ENCODE results near the gene MAP3K19.
"Not testable (repeated sequence)": the region's sequence is repeated elsewhere in the genome, so short reads cannot be mapped to it uniquely, and the experiment has no call there.

MAP3K19 gene

DNA sequence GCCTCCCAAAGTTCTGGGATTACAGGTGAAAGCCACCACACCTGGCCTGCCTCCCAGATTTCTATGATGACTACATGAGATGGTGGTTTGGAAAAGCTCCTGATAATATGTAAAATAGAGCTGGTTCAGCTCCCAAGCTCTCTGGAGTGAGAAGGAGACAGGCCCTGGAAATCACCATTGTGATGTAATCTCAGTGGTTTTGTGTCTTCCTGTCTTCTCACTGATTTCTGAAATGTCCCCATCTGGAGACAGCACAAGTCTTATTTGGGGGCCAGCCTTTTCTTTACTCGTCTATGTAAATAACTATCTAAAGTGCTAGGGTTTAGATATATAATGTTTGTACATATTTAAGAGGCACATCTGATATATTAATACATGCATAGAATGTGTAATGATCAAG lies 64.6 kb downstream of the MAP3K19 start:
- no peak for DNase-seq

DNA sequence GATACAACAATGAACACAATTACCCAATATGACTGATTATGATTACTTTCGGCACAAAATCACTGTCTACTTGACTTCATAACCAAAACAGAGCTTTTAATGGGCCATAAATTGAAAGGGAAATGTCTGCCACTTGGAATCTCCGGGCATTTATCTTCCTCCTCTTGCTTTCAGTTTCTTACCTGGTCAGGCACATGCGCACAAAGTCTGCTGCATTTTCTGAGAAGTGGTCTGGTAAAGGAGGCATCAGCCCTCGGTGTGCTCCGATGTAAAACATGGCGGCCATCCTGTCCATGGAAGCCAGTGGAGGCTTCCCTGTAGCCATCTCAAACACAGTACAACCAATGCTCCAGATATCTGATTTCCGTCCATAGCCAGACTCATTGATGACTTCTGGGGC lies 66.6 kb downstream of the MAP3K19 start:
- DNase-seq, result no peak

DNA sequence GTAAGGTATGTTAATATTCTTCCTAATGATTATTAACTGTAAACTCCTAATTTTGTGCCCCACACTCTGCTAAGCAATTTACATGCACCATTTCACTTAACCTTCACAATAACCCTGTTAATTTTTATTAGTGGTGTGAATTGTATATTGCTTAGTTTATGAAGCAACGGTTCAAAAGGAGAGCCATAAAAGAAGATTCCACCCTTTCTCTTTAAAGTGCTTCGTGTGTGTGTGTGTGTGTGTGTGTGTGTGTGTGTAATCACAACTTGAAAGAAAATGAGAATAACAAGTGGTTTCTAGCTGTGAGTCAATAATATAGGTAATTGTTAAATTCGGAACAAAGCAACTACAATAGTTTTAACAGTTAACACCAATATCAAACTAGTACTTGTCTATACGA lies 68.0 kb downstream of the MAP3K19 start:
- DNase-seq, result no peak

DNA sequence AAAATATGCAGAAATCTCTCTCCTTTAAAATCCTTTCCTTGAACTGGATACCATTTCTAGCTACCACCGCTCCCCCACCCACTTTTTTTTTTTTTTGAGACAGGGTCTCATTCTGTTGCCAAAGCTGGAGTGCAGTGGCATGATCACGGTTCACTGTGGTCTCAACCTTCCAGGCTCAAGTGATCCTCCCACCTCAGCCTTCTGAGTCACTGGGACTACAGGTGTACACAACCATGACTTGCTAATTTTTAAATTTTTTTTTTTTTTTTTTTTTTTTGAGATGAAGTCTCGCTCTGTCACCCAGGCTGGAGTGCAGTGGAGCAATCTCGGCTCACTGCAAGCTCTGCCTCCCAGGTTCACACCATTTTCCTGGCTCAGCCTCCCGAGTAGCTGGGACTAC lies 70.1 kb downstream of the MAP3K19 start:
- not testable (repeated sequence) for DNase-seq

GRCh38 chr2:134976074-134976702 lies 71.1 kb downstream of the MAP3K19 start:
- no peak for DNase-seq

DNA sequence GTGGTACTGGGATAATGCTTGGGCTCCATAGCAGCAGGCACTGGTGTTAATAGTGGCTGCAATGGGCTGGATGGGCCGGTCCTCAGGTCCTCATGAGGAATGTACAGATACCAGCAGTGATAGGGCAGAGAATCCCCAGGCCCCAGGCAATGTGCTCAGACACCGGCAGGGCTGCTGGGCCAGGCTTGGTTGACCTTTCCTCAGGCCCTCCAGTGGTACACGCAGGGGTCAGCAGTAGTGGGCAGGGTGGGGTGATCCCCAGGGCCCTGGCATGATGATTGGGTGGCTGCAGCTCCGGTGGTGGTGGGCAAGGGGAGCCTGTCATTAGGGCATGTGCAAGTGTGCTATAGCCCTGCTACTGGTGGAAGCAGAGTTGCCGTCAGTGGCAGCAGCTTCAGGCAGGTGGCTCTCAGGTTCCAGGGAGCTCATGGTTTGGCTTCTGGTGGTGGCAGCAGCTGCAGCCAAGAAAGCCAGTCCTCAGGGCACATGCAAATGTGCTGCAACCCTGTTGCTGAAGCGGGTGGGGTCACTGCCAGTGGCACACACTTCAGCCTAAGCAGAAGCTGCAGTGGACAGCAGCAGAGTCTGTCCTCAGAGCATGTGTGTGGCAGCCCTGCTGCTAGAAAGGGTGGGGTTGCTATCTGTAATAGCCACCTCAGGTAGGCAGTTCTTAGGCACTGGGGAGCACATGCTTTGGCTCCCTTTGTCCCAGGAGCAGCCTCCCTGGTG lies 71.8 kb downstream of the MAP3K19 start:
- DNase-seq, result no peak

GRCh38 chr2:134973241-134974138 lies 73.8 kb downstream of the MAP3K19 start:
- DNase-seq, result no peak

DNA sequence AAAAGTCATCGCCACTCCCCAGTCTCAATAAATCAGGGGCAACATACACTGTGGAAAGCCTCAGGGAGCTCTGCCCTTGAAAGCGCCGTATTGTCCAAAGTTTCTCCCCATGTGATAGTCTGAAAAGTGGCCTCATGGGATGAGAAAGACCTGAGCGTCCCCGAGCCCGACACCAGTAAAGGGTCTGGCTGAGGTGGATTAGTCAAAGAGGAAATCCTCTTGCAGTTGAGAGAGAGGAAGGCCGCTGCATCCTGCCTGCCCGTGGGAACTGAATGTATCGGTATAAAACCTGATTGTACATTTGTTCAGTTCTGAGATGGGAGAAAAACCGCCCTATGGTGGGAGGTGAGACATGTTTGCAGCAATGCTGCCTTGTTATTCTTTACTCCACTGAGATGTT lies 80.1 kb downstream of the MAP3K19 start:
- not testable (repeated sequence) for DNase-seq

GRCh38 chr2:134957477-134957876 lies 89.8 kb downstream of the MAP3K19 start:
- DNase-seq, result no peak

GRCh38 chr2:134955744-134956143 lies 91.5 kb downstream of the MAP3K19 start:
- DNase-seq, result no peak

DNA sequence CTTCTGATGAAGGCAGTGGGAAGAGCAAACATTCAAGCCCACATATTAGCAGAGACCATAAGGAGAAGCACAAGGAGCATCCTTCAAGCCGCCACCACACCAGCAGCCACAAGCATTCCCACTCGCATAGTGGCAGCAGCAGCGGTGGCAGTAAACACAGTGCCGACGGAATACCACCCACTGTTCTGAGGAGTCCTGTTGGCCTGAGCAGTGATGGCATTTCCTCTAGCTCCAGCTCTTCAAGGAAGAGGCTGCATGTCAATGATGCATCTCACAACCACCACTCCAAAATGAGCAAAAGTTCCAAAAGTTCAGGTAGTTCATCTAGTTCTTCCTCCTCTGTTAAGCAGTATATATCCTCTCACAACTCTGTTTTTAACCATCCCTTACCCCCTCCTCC lies 93.2 kb downstream of the MAP3K19 start:
- no peak for DNase-seq

DNA sequence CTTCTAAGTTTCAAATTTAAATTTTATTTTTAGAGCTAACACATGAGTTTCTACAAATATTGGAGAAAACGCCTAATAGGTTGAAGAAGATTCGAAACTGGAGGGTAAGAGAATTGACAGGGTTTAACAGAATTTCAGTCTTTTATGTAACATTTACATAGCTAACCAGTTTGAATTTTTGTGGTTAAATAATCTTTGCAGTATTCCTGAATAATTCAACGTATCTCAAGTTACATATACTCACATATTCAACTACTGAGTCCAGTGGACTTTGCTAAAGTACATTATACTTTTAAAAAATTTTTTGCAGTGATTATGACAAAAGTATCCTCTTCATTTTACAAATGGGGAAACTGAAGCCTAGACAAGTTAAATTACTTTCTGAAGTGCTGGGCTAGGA lies 94.6 kb downstream of the MAP3K19 start:
- no peak for DNase-seq

DNA sequence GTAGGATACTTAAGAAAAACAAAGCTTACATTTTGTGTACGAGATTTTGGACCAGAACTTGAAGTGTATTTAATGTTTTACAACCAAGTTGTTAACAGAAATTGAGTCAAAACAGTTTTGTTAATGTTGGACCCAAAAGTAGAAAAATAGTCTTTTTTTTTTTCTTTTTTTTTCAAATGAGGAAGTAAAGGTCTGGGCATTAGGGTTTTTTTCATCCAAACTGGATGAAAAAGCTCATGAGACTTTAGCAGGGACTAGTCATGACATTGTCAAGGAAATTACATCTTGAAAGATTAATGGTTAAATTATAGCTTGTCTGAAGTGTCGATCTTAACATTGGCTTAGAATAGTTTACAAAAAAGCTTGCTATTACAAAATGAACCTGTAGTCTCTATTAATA lies 96.4 kb downstream of the MAP3K19 start:
- DNase-seq, result no peak

DNA sequence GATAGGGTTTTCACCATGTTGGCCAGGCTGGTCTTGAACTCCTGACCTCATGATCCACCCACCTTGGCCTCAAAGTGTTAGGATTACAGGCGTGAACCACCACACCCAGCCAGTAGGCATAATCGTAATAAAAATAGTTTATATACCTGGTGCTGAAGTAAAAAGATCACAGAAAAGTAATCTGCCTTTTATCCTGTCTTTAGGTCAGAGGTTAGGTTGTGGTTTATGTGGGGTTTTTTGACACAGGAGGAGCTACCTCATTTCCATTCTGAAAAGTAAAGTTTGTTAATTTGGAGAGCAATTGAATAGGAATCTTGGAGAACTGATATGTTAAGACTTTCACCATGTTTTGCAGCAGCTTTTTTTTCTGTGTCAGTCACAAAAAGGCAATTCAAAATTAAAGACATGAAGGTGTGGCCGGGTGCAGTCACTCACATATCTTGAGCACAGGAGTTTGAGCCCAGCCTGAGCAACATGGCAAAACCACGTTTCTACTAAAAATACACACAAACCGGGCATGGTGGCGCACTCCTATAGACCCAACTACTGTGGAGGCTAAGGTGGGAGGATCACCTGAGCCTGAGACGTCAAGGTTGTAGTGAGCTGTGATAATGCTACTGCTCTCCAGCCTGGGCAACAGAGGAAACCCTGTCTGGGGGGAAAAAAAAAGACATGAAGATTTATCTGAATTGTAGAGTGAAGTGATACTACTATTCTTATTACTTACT lies 97.1 kb downstream of the MAP3K19 start:
- DNase-seq, result no peak

GRCh38 chr2:134946073-134946472 lies 101.2 kb downstream of the MAP3K19 start:
- DNase-seq, result no peak

DNA sequence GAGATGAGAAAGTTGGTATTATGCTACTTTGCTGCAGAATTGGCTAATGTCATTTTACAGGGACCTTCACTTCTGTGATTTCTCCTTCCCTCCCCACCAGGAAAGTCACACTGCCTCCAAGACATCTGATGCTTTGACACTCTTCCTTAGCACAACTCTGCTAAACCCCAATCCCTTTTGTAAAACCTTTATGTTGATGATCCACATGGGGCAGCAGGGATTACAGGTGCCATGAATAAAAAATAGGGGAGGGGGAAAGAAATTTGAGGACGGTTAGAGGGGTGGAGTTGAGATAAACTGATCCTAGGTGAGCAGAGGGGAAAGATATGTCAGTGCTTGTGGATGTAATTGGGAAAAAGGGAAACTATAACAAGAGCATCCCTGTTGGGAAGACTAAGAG lies 102.3 kb downstream of the MAP3K19 start:
- no peak for DNase-seq

GRCh38 chr2:134943540-134943939 lies 103.7 kb downstream of the MAP3K19 start:
- no peak for DNase-seq

DNA sequence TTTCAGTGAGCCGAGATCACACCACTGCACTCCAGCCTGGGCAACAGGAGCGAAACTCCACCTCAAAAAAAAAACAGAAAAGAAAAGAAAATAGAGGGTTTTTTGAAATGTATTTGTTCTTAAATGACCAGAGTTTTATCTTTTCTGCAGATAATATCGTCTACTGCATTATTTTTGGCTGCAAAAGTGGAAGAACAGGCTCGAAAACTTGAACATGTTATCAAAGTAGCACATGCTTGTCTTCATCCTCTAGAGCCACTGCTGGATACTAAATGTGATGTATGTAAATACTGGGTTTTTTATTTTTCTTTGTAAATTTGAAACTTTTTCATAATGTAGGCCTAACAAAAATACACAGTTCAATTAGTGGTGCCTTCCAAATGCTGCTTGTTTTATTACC lies 110.6 kb downstream of the MAP3K19 start:
- DNase-seq, result no peak

- no peak for DNase-seq
These were observed 112.6 kb downstream of the MAP3K19 start for GRCh38 chr2:134934641-134935040.

DNA sequence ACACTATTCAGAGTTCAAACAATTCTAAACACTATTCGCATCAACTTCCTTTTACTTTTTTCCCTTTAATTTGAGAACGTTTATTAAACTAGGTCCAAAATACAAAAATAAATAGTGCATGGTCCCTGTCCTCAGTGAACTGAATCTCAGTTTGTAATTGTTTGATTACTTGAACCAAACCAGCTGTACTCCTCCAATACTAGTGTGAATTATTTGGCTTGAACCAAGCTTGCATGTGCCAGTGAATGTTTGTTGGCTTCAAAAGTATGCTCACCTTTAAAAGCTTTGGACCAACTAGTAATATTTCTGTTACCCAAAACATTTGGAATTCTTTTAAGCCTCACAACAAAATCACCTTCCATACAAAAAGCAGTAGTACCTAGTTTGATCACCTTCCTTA lies 113.1 kb downstream of the MAP3K19 start:
- DNase-seq, result no peak

GRCh38 chr2:134933732-134934131 lies 113.5 kb downstream of the MAP3K19 start:
- DNase-seq, result no peak

DNA sequence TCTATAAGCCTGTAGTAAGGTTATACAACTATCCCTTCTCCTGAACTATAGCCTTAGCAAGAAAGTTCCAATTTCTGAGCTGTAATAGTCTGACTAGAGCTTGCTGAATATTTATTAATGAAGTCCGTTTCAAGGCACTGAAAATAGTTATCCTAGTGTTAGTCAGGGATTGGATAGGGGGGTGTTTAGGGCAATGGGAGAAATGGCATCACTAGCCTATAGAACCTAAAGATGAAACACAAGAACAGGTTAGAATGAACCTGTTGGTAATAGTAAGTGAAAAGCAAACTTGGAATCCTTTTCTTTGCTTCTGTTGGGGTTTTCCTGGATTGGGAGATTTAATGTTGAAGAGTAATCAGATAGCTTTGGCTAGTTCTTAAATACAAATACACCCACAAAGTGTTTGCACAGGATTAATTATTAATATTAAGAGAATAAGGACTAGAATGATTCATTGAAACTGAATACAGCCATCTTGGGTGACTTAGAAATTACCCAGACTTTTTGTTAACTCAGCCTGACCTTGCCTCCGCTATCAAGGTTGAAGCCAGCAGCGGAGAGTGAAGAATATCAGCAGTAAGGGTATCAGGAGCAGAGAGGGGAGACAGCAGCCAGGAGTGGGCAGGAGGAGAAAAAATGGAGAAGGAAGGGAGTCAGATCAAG lies 114.3 kb downstream of the MAP3K19 start:
- DNase-seq, result no peak

GRCh38 chr2:134927195-134927594 lies 120.1 kb downstream of the MAP3K19 start:
- DNase-seq, result no peak
